ENCODE data around the gene TXNRD1.

DNA sequence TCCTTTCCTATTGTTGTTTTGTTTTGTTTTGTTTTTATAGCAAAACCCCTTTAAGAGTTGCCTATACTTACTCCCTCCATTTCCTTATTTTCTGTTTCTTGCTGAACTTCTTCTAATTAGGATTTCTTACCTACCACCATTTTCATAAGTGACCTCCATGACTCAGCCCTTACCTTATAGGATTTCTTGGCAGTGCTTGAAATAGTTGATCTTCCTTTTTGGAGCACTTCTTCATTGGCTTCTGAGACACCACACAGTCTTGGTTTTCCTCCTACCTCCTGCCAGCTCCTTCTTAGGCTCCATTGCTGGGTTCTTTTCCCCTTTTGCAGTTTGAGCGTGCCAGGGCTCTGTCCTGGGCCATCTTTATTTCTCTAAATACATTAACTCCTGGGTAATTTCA is 64.5 kb downstream of the TXNRD1 start:
- TF ChIP-seq CTCF (IDR thresholded peaks at IDR 0.05) (no peak), POLR2A (IDR thresholded peaks at IDR 0.05) (no peak)
